Fibroblast of skin of abdomen (primary cell): ENCODE data around the gene COL8A2.
A peak's percentile ranks its signal among the peaks of the same experiment; 100 is the strongest.

Experiments
- DNase-seq: peaks from one replicate; pipeline ENCODE4 v3.0.0-alpha.2; 2013

The COL8A2 gene

GRCh38 chr1:36157115-36157903, 32.3 kb upstream of the COL8A2 start:
- peak; percentile 23 for DNase-seq

DNA sequence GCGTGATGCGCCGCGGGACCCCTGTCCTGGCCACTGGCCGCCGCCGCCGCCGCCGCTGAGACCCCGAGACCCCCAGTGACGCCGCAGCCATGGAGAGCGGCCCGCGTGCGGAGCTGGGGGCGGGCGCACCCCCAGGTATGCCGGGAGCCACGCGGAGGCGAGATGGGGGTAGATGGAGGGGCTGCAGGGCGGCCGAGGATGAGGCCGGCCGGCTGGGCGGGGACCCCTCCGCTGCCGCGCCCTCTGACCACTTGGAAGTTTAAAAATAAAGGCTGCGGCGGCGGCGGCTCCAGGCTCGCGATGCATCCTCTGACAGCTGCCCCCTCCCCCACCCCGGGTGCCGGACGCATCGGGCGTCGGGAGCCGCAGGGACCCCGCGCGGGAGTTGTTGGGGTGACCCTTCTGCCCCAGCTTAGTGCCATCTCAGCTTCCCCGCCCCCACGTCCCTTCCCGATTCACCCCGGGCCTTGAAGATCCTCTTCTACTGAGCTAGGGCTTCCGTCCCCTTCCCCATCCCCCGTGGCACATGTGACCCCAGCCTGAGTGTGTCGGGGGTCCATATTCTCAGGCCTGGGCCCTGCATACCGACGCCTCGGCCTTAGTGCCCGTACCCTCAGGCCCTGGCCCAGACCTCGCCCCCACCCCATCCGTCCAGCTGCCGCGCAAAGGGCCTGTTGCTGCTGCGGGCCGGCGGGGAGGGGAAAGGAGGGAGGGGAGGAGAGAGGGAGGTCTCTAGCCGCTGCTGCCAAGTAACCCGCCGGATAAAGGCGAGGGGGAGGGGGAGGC, 31.5 kb upstream of the COL8A2 start:
- DNase-seq: peak; percentile 63

- DNase-seq: peak; percentile 87
Observed at GRCh38 chr1:36155408-36156328, 30.6 kb upstream of the COL8A2 start, which contains the start of gene MAP7D1. Gene MAP7D1 (plus strand): TSS chr1:36156160. CDS start chr1:36156418, 258 bp downstream.

GRCh38 chr1:36154765-36155407, 29.9 kb upstream of the COL8A2 start:
- no peak for DNase-seq

DNA sequence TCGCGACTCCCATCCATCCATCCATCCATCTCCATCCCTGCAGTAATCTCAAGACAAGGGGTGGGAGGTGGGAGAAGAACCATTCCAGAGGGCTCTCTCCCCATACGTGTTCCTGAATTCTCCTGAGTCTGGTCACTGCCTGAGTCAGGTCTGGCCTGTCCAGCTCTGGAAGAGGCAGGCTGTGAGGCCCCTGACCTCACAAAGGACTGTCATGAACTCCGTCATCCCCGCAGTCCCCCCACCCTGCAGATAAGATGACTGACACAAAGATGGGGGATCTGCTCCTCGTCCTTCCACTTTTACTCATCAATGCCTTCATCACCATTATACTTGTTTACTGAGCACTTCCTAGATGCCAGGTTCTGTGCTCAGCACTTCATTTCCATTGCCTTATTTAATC, 29.3 kb upstream of the COL8A2 start:
- DNase-seq: no peak

GRCh38 chr1:36153476-36153875, 28.5 kb upstream of the COL8A2 start:
- no peak for DNase-seq

DNA sequence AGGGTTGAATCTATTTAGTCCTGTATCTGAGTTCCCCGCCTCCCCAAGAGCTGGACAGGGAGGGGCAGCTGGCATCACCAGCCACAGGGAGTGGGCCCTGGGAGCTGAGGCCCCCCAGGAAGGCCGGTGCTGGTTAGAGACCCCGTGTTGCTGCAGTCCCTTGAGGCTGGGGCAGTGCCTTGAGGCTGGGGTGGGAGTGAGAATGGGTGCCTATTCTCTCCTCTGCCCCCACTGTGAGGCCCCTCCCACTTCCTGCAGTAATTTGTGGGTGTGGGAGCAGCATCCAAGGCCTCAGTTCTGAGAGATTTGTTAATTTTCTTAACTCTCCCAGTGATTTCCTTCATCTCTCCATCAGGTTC, 26.8 kb upstream of the COL8A2 start:
- DNase-seq: no peak

DNA sequence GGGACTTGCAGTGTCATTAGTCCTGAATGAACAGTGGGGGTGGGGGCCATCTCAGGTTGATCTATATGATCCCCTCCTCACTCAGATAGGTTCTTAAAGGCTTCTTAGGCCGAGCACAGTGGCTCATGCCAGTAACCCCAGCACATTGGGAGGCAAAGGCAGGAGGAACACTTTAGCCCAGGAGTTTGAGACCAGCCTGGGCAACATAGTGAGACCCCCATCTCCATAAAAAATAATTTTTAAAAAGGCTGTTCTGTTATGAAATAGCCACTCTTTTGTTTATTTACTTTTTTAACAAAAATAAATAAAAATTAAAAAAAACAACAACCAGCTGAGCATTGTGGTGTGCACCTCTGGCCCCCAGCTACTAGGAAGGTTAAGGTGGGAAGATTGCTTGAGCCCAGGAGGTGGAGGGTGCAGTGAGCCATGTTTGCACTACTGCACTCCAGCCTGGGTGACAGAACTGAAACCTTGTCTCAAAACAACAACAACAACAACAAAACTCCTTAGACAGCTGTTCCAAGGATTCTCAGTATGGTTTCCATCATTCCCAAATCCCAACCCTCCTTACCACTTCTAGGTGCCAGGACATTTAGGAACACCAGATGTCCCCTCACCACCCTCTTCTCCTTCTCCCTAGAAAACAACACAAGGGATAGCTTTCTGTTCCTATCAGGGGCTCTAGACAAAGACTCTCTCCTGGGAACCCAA, 26.3 kb upstream of the COL8A2 start:
- no peak for DNase-seq

GRCh38 chr1:36150296-36151133, 25.5 kb upstream of the COL8A2 start:
- peak; percentile 94 for DNase-seq

DNA sequence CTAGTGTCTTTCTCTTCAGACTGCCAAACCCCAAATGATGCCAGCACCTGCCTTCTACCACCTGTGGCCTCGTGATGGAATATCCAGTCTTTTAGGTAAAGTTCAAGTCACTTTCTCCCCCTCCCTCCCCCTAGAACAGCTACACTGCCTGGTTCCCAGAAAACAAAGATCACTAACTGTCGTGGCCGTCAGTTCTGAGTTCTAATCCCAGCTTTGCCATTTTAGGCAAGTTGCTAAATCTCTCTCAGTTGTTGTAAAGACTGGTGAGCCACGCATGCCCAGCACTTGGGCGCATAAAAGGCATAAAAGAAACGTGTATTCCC, 24.9 kb upstream of the COL8A2 start:
- DNase-seq: no peak

GRCh38 chr1:36149237-36149972, 24.4 kb upstream of the COL8A2 start, which contains the start of gene TRAPPC3:
Gene TRAPPC3 (minus strand): TSS chr1:36149486. CDS start chr1:36149378, 108 bp downstream.
- DNase-seq: peak; percentile 100

DNA sequence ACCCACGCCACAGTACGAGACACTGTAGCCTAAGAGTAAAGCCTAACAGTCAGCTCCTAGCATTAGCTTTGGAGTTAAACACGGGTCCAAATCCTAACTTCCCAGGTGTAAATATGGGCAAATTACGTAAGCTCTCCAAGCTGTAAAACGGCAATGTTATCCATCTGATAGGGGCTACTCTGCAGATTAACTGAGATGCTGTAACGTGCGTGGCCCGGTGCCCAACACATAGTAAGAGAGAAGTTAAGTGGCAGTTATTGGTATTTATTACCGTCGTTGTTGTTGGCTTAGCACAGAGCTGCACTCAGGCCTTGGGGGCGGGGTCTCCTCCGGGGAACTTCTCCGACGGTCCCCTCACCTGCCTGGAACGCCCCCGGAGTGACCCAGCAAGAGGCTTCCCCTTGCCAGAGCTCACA, 23.8 kb upstream of the COL8A2 start:
- DNase-seq: peak; percentile 22

GRCh38 chr1:36144413-36144812, 19.4 kb upstream of the COL8A2 start:
- no peak for DNase-seq

DNA sequence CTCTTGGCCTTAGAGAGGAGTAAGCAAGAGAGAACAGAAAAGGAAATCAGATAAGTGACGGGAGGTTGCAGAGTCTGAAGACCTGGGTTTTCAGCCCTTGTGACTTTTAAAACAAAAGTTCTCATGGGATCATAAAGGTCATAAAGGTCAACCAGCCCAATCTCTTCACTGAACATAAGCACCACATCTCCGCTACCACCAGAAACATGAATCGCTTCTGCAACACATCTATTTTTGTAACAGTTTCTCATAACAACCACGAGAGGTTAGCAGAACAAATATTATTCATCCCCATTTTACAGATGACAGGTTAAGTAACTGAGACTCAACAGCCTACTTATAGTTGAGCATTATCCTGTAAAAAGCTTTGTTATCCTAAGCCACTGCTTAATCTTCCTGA, 18.4 kb upstream of the COL8A2 start:
- DNase-seq: no peak

GRCh38 chr1:36142121-36142520, 17.1 kb upstream of the COL8A2 start:
- no peak for DNase-seq

- no peak for DNase-seq
Observed at GRCh38 chr1:36139521-36139920, 14.5 kb upstream of the COL8A2 start.

GRCh38 chr1:36137776-36138175, 12.8 kb upstream of the COL8A2 start:
- no peak for DNase-seq

GRCh38 chr1:36137226-36137625, 12.2 kb upstream of the COL8A2 start:
- no peak for DNase-seq

DNA sequence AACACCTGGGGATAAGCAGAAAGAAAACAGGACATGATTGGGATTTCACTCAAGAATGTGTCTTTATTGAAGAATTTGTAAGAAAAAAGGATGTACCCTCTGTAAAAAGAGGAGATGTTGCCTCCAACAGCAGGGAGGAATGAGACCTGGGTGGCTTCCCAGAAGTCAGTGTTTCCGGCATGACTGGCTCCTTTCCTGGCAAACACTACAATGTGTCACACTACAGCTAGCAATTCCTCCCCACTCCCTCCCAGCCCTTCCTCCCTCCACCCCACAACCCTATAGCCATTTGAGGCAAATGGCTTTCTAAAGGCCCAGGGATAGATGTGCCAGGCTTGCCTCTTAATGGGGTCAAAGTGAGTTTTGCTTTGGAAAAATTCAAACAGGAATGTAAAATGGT, 11.5 kb upstream of the COL8A2 start:
- DNase-seq: peak; percentile 90

- DNase-seq: no peak
Observed at GRCh38 chr1:36135796-36136195, 10.8 kb upstream of the COL8A2 start.
